HCT116 (cell line): ENCODE data around the gene SLC28A3. TPM values are rescaled to one million over a fixed set of nuclear protein-coding genes. Genes with fewer than 3 reads are reported as not detected.

Source experiments
- ATAC-seq: fragments of 200-7000 bp; cut with Tn5 transposase; 2 replicates; pipeline ENCODE4 v1.9.1; 2020; ENCODE audit warnings: mild to moderate bottlenecking, moderate library complexity
- BruUV-seq: library from RNA; stranded (reverse); fragments of 400-500 nt; replicated peaks from 2 replicates; lab custom pipeline; 2021; lab: Mats Ljungman, UMichigan
- CTCF ChIA-PET: fragments of 300-600 bp; sonication (Branson Sonifier 250); formaldehyde crosslinking; loops from one replicate; lab custom pipeline; 2021; ENCODE audit warnings: antibody characterized with exemption; lab: Charles Lee
- POLR2A ChIA-PET: fragments of 300-600, 350-600 bp; sonication (Branson Sonifier 250); formaldehyde crosslinking; loops from one replicate; lab custom pipeline; 2021; ENCODE audit warnings: antibody characterized with exemption; lab: Charles Lee
- RAD21 ChIA-PET, 2 experiments: fragments of 300-600 bp; sonication (Branson Sonifier 250); formaldehyde crosslinking; loops; one replicate each; lab custom pipeline; 2023; ENCODE audit warnings: low total read pairs in 2 of 2; ENCODE audit not compliant: uncharacterized antibody in 2 of 2, unreplicated experiment in 2 of 2, low non-redundant PET in 1 of 2; lab: Charles Lee
- DNase-seq: peaks from one replicate; pipeline ENCODE4 v3.0.0-alpha.2; 2010; ENCODE audit warnings: low read depth, low spot score
- H2AFZ ChIP-seq: fragments of 200-600 bp; shearing (Covaris generic), sonication (generic); 2 replicates; pipeline ENCODE4 v1.6.1; 2017; ENCODE audit warnings: low read depth, mixed run types, mixed read lengths, antibody characterized with exemption, low read length; ENCODE audit not compliant: poor library complexity, severe bottlenecking
- H3K27ac ChIP-seq: 2 replicates; pipeline ENCODE4 v1.5.1; 2012; ENCODE audit warnings: low read depth, low read length
- H3K27me3 ChIP-seq: fragments of 200-600 bp; sonication (generic); 2 replicates; pipeline ENCODE4 v1.6.1; 2016; ENCODE audit warnings: mixed run types, low read length, mixed read lengths; ENCODE audit not compliant: insufficient read depth
- H3K36me3 ChIP-seq, 2 experiments: fragments of 200-500 bp in 1 of 2; fragments of 200-600 bp in 1 of 2; sonication (Bioruptor generic) in 1 of 2; sonication (generic) in 1 of 2; 2 replicates each; pipeline versions ENCODE4 v1.5.1 to v1.6.1; 2014 to 2016; ENCODE audit warnings: low read length in 2 of 2, inconsistent platforms in 1 of 2, mixed read lengths in 1 of 2, mixed run types in 1 of 2; ENCODE audit not compliant: insufficient read depth in 2 of 2, control insufficient read depth in 1 of 2
- H3K4me1 ChIP-seq, 2 experiments: fragments of 200-600 bp in 1 of 2; sonication (generic) in 1 of 2; 2 replicates each; pipeline versions ENCODE4 v1.5.1 to v1.6.1; 2012 to 2017; ENCODE audit warnings: low read length in 2 of 2, inconsistent platforms in 1 of 2, mild to moderate bottlenecking in 1 of 2, mixed read lengths in 1 of 2, mixed run types in 1 of 2, moderate library complexity in 1 of 2; ENCODE audit not compliant: insufficient read depth in 2 of 2, control insufficient read depth in 1 of 2
- H3K4me2 ChIP-seq: fragments of 200-600 bp; sonication (generic); 2 replicates; pipeline ENCODE4 v1.6.1; 2017; ENCODE audit warnings: mixed run types, low read length, mixed read lengths
- H3K4me3 ChIP-seq, 2 experiments: fragments of 200-600 bp in 1 of 2; sonication (generic) in 1 of 2; replicated peaks in 1 of 2; 2 replicates each; pipeline ENCODE4 v1.5.1; 2011 to 2016; ENCODE audit warnings: low read length in 2 of 2, control low read depth in 1 of 2, low read depth in 1 of 2, mild to moderate bottlenecking in 1 of 2, mixed read lengths in 1 of 2, mixed run types in 1 of 2
- H3K79me2 ChIP-seq: fragments of 200-600 bp; sonication (generic); 2 replicates; pipeline ENCODE4 v1.6.1; 2017; ENCODE audit warnings: mild to moderate bottlenecking, mixed run types, low read length, moderate library complexity, mixed read lengths; ENCODE audit not compliant: insufficient read depth
- H3K9ac ChIP-seq: fragments of 200-600 bp; sonication (generic); 2 replicates; pipeline ENCODE4 v1.6.1; 2016; ENCODE audit warnings: low read length, mixed read lengths
- H3K9me2 ChIP-seq: fragments of 200-600 bp; sonication (generic), shearing (Covaris generic); 2 replicates; pipeline ENCODE4 v1.6.1; 2017; ENCODE audit warnings: mixed run types, mild to moderate bottlenecking, moderate library complexity; ENCODE audit not compliant: insufficient read depth
- H3K9me3 ChIP-seq, 2 experiments: fragments of 200-500 bp in 1 of 2; fragments of 200-600 bp in 1 of 2; sonication (Bioruptor generic) in 1 of 2; sonication (generic) in 1 of 2; 2 replicates each; pipeline ENCODE4 v1.6.1; 2014 to 2017; ENCODE audit warnings: low read length in 2 of 2, mixed read lengths in 2 of 2, inconsistent platforms in 1 of 2, low read depth in 1 of 2, mild to moderate bottlenecking in 1 of 2, mixed run types in 1 of 2, moderate library complexity in 1 of 2; ENCODE audit not compliant: control insufficient read depth in 1 of 2, insufficient read depth in 1 of 2
- H4K20me1 ChIP-seq: fragments of 200-600 bp; sonication (generic), shearing (Covaris generic); 2 replicates; pipeline ENCODE4 v1.6.1; 2017; ENCODE audit warnings: mixed run types, mild to moderate bottlenecking, moderate library complexity; ENCODE audit not compliant: insufficient read depth
- CBX3 ChIP-seq: IDR thresholded peaks from 2 replicates; pipeline ENCODE4 v1.6.1; 2012; ENCODE audit warnings: low read depth
- EGR1 ChIP-seq: IDR thresholded peaks from 2 replicates; pipeline ENCODE4 v1.6.1; 2012; ENCODE audit warnings: low read depth
- ELF1 ChIP-seq: IDR thresholded peaks from 2 replicates; pipeline ENCODE4 v1.6.1; 2012; ENCODE audit warnings: low read depth, borderline replicate concordance
- EZH2 ChIP-seq: fragments of 200-600 bp; sonication (generic); IDR thresholded peaks from 2 replicates; pipeline ENCODE4 v1.6.1; 2017; ENCODE audit warnings: antibody characterized with exemption, mixed run types
- EZH2phosphoT487 ChIP-seq: fragments of 200-600 bp; IDR thresholded peaks from 2 replicates; pipeline ENCODE4 v1.6.1; 2018; ENCODE audit warnings: antibody characterized with exemption, borderline replicate concordance
- FOSL1 ChIP-seq: IDR thresholded peaks from 2 replicates; pipeline ENCODE4 v1.6.1; 2012; ENCODE audit warnings: low read depth
- JUND ChIP-seq: IDR thresholded peaks from 2 replicates; pipeline ENCODE4 v1.6.1; 2012
- POLR2A ChIP-seq: IDR thresholded peaks from 2 replicates; pipeline ENCODE4 v1.7.0; 2011; ENCODE audit warnings: borderline replicate concordance; ENCODE audit not compliant: insufficient read depth, insufficient read length; ENCODE audit errors: extremely low read depth
- POLR2AphosphoS5 ChIP-seq: IDR thresholded peaks from 2 replicates; pipeline ENCODE4 v1.6.1; 2011; ENCODE audit warnings: mild to moderate bottlenecking, low read depth, low read length, moderate library complexity
- RAD21 ChIP-seq: IDR thresholded peaks from 2 replicates; pipeline ENCODE4 v1.6.1; 2012; ENCODE audit warnings: low read depth, mild to moderate bottlenecking
- SIN3A ChIP-seq: IDR thresholded peaks from 2 replicates; pipeline ENCODE4 v1.6.1; 2012; ENCODE audit warnings: low read depth
- SP1 ChIP-seq: IDR thresholded peaks from 2 replicates; pipeline ENCODE4 v1.6.1; 2012; ENCODE audit warnings: low read depth
- SRF ChIP-seq: IDR thresholded peaks from 2 replicates; pipeline ENCODE4 v1.6.1; 2012; ENCODE audit warnings: low read depth
- TCF7L2 ChIP-seq: IDR thresholded peaks from 2 replicates; pipeline ENCODE4 v1.7.0; 2011; ENCODE audit warnings: borderline replicate concordance, inconsistent platforms; ENCODE audit not compliant: insufficient read depth, insufficient read length; ENCODE audit errors: extremely low read depth
- YY1 ChIP-seq: IDR thresholded peaks from 2 replicates; pipeline ENCODE4 v1.6.1; 2011; ENCODE audit warnings: low read length, low read depth, moderate library complexity, mild to moderate bottlenecking; ENCODE audit not compliant: insufficient replicate concordance; ENCODE audit errors: extremely low read depth
- ZFX ChIP-seq: fragments of 450-650 bp; IDR thresholded peaks from 2 replicates; pipeline ENCODE4 v1.6.1; 2017
- ZNF274 ChIP-seq: fragments of 200-500 bp; sonication (Bioruptor generic); IDR thresholded peaks from 2 replicates; pipeline ENCODE4 v1.6.1; 2014; ENCODE audit warnings: mild to moderate bottlenecking, low read depth, low read length, inconsistent platforms
- intact Hi-C: fragments of 100-400 bp; cut with micrococcal nuclease; formaldehyde crosslinking; loops from 2 replicates; pipeline ENCODE4 v1.10.0; 2022
- total RNA-seq: library from RNA; stranded (reverse); gene quantifications from one replicate; pipeline ENCODE4 v1.2.1, GENCODE V29; 2021; ENCODE audit not compliant: unreplicated experiment
- TF ChIP-seq, protein P1 (sequence below): IDR thresholded peaks from 2 replicates; pipeline ENCODE4 v1.6.1; 2012; ENCODE audit warnings: low read depth
- TF ChIP-seq, protein P2 (sequence below): IDR thresholded peaks from 2 replicates; pipeline ENCODE4 v1.6.1; 2012
- TF ChIP-seq, protein P3 (sequence below): IDR thresholded peaks from 2 replicates; pipeline ENCODE4 v1.6.1; 2011; ENCODE audit warnings: mild to moderate bottlenecking, low read length, moderate library complexity; ENCODE audit not compliant: insufficient replicate concordance; ENCODE audit errors: extremely low read depth

Gene SLC28A3
- total RNA-seq, 1 experiment from 2014 or later: not detected

GRCh38 chr9:84283946-84284345 lies 56.6 kb downstream of the SLC28A3 start:
- RAD21 ChIA-PET: no interaction called here
- POLR2A ChIA-PET: no interaction called here
- CTCF ChIA-PET: interaction anchor here (1.9 kb wide), 1 partner anchor 10 kb away, joined by 6 read pairs; no protein-coding TSS in a partner anchor

More at GRCh38 chr9:84283946-84284345, 56.6 kb downstream of the SLC28A3 start:
- no peaks in the 10 kb centered on the region for H4K20me1 ChIP-seq
- no peaks in the 10 kb centered on the region for H3K79me2 ChIP-seq
- H3K9me3 ChIP-seq: no peaks in the 10 kb centered on the region
- no peak for TF ChIP-seq CBX3
- no peak for TF ChIP-seq YY1
- TF ChIP-seq JUND: no peak
- no peak for TF ChIP-seq EGR1
- TF ChIP-seq POLR2AphosphoS5: no peak
- TF ChIP-seq FOSL1: no peak
- TF ChIP-seq ZNF274: no peak
- TF ChIP-seq RAD21: no peak
- TF ChIP-seq, protein P1, sequence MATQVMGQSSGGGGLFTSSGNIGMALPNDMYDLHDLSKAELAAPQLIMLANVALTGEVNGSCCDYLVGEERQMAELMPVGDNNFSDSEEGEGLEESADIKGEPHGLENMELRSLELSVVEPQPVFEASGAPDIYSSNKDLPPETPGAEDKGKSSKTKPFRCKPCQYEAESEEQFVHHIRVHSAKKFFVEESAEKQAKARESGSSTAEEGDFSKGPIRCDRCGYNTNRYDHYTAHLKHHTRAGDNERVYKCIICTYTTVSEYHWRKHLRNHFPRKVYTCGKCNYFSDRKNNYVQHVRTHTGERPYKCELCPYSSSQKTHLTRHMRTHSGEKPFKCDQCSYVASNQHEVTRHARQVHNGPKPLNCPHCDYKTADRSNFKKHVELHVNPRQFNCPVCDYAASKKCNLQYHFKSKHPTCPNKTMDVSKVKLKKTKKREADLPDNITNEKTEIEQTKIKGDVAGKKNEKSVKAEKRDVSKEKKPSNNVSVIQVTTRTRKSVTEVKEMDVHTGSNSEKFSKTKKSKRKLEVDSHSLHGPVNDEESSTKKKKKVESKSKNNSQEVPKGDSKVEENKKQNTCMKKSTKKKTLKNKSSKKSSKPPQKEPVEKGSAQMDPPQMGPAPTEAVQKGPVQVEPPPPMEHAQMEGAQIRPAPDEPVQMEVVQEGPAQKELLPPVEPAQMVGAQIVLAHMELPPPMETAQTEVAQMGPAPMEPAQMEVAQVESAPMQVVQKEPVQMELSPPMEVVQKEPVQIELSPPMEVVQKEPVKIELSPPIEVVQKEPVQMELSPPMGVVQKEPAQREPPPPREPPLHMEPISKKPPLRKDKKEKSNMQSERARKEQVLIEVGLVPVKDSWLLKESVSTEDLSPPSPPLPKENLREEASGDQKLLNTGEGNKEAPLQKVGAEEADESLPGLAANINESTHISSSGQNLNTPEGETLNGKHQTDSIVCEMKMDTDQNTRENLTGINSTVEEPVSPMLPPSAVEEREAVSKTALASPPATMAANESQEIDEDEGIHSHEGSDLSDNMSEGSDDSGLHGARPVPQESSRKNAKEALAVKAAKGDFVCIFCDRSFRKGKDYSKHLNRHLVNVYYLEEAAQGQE: no peak
- no peak for TF ChIP-seq ELF1
- TF ChIP-seq EZH2: no peak
- TF ChIP-seq EZH2phosphoT487: no peak
- no peak for TF ChIP-seq TCF7L2
- no peak for TF ChIP-seq POLR2A
- TF ChIP-seq, protein P2, sequence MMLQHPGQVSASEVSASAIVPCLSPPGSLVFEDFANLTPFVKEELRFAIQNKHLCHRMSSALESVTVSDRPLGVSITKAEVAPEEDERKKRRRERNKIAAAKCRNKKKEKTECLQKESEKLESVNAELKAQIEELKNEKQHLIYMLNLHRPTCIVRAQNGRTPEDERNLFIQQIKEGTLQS: no peak
- TF ChIP-seq ZFX: no peak
- no peak for TF ChIP-seq SP1
- TF ChIP-seq SRF: no peak
- TF ChIP-seq, protein P3, sequence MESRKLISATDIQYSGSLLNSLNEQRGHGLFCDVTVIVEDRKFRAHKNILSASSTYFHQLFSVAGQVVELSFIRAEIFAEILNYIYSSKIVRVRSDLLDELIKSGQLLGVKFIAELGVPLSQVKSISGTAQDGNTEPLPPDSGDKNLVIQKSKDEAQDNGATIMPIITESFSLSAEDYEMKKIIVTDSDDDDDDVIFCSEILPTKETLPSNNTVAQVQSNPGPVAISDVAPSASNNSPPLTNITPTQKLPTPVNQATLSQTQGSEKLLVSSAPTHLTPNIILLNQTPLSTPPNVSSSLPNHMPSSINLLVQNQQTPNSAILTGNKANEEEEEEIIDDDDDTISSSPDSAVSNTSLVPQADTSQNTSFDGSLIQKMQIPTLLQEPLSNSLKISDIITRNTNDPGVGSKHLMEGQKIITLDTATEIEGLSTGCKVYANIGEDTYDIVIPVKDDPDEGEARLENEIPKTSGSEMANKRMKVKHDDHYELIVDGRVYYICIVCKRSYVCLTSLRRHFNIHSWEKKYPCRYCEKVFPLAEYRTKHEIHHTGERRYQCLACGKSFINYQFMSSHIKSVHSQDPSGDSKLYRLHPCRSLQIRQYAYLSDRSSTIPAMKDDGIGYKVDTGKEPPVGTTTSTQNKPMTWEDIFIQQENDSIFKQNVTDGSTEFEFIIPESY: no peak
- no peak for TF ChIP-seq SIN3A
- H3K4me3 ChIP-seq: no peak overlapping the region
- no TSS peak for BruUV-seq
- no peaks in the 10 kb centered on the region for H3K4me1 ChIP-seq
- ATAC-seq (no peak), DNase-seq (no peak)
- H2AFZ ChIP-seq: no peak overlapping the region
- H3K27me3 ChIP-seq: peaks cover 32% of the 10 kb centered on the region; the same call in 1 of the 2 replicates
- no peak overlapping the region for H3K4me2 ChIP-seq
- H3K27ac ChIP-seq: no peak overlapping the region
- H3K9ac ChIP-seq: no peak overlapping the region
- no peaks in the 10 kb centered on the region for H3K36me3 ChIP-seq
- H3K9me2 ChIP-seq: no peaks in the 10 kb centered on the region
- intact Hi-C loops: no loop called here
